Skin epidermis (tissue), 12 donors: Measurements from ENCODE around the gene FIS1.
A peak's percentile ranks its signal among the peaks of the same experiment; 100 is the strongest.
"Not testable (repeated sequence)": the region's sequence is repeated elsewhere in the genome, so short reads cannot be mapped to it uniquely, and the experiment has no call there.

Experiments used
- H3K27ac ChIP-seq, 21 experiments: fragments of 200-600 bp; sonication (generic) in 11 of 21; one replicate each; pipeline ENCODE4 v1.5.0; 2020; ENCODE audit warnings: mild to moderate bottlenecking in 3 of 21, inconsistent platforms in 2 of 21, moderate library complexity in 2 of 21
- H3K4me3 ChIP-seq, 7 experiments: fragments of 200-600 bp; sonication (generic) in 2 of 7; one replicate each; pipeline ENCODE4 v1.5.0; 2020; ENCODE audit warnings: inconsistent platforms in 2 of 7, mild to moderate bottlenecking in 2 of 7, moderate library complexity in 1 of 7

Gene FIS1

DNA sequence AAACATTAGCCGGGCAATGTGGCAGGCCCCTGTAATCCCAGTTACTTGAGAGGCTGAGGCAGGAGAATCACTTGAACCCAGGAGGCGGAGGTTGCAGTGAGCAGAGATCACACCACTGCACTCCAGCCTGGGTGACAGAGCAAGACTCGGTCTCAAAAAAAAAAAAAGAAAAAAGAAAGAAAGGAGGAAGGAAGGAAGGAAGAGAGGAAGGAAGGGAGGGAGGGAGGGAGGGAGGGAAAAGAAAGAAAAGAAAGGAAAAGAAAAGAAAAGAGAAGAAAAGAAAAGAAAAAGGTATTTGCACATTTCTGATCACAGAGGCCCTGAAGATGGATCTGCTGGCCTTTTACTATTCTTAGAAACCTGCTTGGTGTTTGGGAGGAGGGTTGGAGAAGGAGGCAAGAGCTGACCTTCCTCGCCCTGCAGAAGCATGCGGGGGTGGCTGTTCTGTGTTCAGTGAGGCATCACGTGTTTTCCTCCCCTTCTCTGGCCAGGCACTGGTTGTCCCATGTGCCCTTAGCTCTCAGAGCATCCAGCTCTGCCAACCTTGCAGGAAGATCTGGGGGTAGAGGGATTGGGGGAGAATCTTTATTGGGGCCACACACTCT is 19.3 kb upstream of the FIS1 start:
- H3K4me3 ChIP-seq, H3K27ac ChIP-seq: not testable (repeated sequence)

DNA sequence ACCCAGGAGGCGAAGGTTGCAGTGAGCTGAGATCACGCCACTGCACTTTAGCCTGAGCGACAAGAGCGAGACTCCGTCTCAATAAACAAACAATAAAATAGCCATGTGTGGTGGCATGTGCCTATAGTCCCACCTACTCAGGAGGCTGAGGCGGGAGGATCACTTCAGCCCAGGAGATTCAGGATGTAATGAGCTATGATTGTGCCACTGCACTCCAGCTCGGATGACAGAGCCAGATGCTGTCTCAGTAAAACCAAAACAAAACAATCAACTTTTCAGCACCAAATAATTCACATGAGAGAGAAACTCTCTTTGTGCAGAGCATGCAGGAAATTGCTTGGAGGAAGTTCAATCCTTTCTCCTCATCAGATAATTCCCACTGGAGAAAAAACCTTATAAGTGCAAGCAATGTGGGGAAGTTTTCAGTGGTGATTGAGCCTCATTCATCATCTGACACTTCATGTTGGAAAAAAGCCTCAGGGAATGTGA is 13.4 kb upstream of the FIS1 start:
- H3K4me3 ChIP-seq = no peak overlapping the region
- H3K27ac ChIP-seq = no peak overlapping the region

DNA sequence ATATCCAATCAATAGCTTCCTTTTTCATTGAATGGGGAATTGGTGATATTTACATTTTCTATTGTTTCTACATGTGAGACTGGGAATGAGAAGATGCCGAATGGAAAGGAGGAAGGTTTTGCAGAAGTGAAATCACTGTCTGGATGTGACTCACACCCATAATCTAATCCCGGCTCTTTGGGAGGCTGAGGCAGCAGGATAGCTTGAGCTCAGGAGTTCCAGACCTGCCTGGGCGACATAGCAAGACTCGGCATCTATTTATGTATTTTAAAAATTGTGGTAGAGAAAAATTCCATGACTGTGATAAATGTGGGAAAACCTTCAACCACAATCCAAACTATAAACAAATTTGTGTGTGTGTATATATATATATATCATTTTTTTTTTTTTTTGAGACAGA is 10.9 kb upstream of the FIS1 start:
- no peak overlapping the region for H3K4me3 ChIP-seq

DNA sequence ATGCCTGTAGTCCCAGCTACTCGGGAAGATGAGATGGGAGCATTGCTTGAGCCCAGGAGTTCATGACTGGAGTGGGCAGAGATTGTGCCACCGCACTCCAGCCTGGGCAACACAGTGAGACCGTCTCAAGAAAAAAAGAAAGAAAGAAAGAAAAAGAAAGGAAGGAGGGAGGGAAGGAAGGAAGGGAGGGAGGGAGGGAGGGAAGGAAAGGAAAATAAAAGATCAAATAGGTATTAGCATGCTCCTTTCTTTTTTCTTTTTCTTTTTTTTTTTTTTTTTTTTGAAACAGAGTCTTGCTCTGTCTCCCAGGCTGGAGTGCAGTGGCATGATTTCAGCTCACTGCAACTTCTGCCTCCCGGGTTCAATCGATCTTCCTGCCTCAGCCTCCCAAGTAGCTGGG is 8.3 kb upstream of the FIS1 start:
- not testable (repeated sequence) for H3K4me3 ChIP-seq, H3K27ac ChIP-seq

More for the DNA sequence above, 10.9 kb upstream of the FIS1 start:
- H3K27ac ChIP-seq = no peak overlapping the region

DNA sequence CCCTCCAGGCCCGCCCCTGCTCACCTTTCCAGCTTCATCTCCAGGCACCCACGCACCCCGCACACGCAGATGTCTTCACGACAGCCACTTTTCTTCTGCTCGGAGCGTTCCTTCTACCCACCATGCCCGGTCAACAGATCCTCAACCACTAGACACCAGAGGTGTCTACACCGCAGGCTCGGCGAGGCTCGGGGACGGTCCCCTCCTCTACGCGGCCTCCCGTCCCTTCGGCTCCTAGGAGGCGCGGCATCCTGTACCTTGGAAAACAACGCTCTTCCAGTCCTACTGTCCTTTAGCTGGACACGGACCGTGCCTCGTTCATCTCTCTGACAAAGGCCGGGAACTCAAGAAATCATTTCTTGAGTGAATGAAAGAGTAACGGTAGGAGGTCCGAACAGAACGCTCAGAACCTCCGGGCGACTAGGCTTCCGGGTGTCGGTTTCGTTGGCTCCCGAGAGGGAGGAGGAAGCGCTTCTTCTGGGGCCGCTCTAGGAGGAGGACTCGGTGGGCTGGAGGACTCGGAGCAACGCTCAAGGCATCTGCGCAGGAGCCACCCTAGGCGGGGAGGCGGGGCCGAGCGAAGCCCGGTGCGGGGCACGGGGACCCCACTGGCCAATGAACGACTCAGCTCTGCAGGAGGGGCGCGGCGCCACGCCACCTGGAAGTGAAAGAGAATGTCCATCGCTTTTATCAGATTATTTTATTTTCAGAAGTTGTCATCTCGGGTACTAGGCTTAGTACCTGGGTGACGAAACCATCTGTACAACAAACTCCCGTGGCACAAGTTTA is 7.2 kb upstream of the FIS1 start:
- Histone ChIP-seq H3K4me3 (peak overlapping the region; percentile 60 to 98 (median 86)), H3K27ac (peak overlapping the region in 20 of 21 experiments; percentile 23 to 90 (median 80))

DNA sequence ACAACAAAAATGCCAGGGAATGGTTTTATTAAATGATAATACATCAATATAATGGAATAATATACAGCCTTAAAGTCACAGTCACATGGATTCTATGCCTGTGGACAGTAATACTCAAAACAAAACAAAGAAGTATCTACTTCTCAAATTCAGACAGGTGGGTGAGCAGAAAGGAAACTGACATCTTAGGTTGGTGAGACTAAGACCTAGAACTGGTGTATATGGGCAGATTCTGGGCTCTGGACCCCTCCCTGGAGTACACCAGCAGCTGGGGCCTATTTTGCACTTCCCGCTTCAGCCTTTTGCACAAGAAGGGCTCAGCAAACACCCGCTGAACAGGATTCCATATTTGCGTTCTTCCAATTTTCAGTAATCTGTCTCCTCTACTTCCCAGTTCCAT is 5.4 kb upstream of the FIS1 start:
- Histone ChIP-seq H3K4me3 (no peak overlapping the region), H3K27ac (no peak overlapping the region)

DNA sequence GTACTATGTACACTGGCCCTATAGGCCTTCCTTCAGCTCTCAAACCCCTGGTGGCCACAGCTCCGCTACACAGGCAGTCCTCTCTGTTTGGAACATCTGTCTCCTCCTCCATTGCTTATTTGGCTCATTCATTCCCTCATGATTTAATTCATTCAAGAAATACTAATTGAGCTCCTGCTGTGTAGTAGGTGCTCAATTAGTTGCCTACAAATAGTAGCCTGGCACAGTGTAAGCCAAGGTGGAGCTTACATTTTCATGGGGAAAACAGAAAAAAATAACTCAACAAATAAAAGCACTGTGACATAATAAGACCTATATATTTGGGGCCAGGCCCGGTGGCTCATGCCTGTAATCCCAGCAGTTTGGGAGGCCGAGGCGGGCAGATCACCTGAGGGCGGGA is 3.4 kb upstream of the FIS1 start:
- Histone ChIP-seq H3K4me3 (no peak overlapping the region), H3K27ac (no peak overlapping the region)

DNA sequence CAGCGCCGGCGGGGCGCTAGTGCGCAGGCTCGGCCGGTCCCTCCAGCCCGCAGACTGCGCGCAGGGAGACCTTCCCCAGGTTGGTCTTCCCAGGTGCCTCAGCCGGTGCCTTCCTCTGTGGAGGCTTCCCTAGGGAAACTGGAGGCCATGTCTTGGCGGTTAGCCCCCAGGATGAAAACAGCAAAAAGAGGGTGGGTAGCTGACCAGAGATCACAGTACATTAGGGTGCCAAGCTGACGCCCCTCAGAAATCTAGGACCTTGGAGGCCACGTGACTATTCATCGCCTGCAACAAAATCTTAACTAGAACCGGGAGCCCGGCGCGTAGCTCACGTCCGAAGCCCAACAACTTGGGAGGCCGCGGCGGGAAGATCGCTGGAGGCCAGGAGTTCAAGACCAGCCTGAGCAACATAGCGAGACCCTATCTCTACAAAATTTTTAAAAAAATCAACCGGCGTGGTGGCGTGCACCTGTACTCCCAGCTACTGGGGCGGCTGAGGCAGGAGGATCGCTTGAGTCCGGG is 327 bp upstream of the FIS1 start:
- Histone ChIP-seq H3K27ac (peak overlapping the region in 20 of 21 experiments; percentile 81 to 96 (median 92)), H3K4me3 (peak overlapping the region; percentile 65 to 89 (median 78))

DNA sequence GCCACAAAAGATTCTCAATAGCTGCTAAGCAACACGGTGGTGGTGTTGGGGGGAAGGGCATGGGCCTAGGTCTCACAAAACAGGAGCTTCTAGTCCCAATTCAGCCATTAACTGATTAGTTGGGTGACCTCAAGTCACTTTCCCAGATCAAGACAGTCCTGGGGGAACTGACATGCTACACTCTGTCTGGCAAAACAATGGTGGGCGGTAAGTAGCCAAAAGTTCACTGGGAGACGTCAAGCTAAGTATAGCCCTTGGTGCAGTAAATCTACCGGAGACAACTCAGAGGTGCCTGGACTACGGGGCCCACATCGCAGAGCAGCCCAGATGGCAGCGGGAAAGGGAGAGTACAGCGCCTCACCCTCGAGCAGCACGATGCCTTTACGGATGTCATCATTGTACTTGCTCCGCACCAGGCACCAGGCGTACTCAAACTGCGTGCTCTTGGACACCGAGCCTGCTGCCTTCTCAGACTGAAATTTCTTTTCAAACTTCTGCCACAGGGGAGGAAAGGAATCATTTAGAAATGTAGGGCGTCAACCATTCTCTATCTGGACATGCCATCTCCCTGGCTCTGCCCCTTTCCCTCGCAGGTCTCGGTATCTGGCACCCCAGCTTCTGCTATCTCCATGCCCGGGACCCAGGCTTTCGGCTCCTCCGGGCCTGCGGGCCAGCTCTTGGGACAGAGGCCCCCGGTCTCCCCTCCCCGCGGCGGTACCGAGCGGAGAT is 1.1 kb downstream of the FIS1 start:
- H3K27ac ChIP-seq = peak overlapping the region in 20 of 21 experiments; percentile 81 to 96 (median 92)
- H3K4me3 ChIP-seq = peak overlapping the region; percentile 65 to 89 (median 78)

DNA sequence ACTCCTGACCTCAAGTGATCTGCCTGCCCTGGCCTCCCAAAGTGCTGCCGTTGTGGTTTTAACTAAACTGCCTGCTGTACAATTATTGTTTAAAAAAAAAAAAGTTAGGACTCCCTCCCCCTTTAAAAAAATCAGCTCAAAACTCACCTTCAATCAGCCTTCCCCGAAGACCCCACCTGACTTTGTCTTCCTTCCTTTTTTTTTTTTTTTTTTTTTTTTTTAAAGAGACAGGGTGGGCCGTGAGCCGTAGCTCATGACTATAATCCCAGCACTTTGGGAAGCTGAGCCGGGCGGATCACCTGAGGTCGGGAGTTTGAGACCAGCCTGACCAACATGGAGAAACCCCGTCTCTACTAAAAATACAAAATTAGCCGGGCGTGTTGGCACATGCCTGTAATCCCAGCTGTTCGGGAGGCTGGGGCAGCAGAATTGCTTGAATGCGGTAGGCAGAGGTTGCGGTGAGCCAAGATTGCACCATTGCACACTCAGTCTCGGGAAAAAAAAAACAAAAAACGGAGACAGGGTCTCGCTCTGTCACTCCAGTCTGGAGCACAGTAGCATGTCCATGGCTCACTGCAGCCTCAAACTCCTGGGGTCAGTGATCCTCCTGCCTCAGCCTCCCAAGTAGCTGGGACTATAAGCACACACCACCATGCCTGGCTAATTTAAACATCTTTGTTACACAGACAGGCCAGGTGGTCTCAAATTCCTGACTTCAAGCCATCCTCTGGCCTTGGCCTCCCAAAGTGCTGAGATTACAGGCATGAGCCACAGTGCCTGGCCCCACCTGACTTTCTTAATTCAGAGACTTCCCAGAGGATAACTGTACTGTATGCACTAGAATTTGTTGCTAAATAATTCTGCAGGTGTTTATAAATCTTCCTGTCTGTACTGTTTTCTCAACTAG is 3.2 kb downstream of the FIS1 start:
- H3K27ac ChIP-seq = peak overlapping the region in 3 of 21 experiments; percentile 5 to 36 (median 10)

DNA sequence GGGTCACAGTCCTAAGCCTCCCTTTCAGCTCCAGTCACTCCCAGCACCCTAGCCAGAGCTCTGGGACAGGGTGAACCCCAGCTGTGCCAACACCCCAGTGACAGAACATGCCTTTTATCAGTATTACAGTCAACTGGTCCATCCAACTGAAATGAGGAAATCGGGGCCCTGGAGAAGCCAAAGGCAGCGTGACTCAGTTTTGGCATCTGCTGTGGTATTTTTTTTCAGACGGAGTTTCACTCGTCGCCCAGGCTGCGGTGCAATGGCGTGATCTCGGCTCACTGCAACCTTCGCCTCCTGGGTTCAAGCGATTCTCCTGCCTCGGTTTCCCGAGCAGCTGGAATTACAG is 3.9 kb downstream of the FIS1 start:
- Histone ChIP-seq H3K27ac (peak overlapping the region in 6 of 21 experiments; percentile 5 to 36 (median 19)), H3K4me3 (no peak overlapping the region)

More for the DNA sequence above, 3.2 kb downstream of the FIS1 start:
- H3K4me3 ChIP-seq = no peak overlapping the region

DNA sequence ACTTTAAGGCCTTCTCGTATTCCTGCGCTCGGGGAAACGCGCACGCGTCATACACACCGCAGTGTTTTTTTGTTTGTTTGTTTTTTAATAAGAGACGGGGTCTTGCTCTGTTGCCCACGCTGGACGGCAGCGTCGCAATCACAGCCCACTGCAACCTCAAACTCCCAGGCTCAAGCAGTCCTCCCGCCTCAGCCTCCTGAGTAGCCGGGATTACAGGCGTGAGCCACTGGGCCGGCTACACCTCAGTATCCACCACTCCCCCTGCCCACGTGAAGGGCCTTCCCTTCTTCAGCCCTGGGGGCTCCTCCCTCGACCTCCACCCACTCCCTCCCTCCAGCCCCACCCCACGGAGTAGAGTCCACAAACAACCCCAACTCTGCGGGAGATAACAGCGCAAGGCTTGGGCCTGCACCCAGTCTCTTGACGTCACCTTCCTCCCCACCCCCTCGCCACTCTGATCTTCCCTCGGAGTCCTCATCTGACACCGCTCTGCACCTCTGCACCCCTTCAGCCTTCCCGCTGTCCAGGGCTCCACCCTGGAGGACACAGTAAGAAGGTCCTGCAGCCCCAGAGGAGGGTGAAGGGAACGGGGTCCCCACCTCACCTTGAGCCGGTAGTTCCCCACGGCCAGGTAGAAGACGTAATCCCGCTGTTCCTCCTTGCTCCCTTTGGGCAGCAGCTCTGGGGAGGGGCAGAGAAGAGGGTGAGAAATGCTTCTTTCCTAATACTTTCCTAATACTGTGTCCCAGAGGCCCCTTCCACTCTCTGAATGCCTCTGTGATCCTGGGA is 4.5 kb downstream of the FIS1 start:
- Histone ChIP-seq H3K27ac (peak overlapping the region in 9 of 21 experiments; percentile 5 to 71 (median 35)), H3K4me3 (no peak overlapping the region)

DNA sequence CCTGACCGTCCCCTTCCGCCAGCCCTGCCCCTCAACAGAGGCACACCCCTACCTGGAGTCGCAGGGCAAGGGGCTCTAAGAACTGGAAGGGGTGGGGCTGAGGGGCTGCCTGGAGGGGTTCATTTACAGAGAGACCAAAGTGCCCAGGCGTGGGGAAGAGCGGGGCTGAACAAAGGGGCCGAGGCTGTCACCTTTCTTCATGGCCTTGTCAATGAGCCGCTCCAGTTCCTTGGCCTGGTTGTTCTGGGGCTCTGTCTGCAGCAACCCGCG is 5.0 kb downstream of the FIS1 start:
- Histone ChIP-seq H3K27ac (peak overlapping the region in 13 of 21 experiments; percentile 11 to 76 (median 51)), H3K4me3 (no peak overlapping the region)

DNA sequence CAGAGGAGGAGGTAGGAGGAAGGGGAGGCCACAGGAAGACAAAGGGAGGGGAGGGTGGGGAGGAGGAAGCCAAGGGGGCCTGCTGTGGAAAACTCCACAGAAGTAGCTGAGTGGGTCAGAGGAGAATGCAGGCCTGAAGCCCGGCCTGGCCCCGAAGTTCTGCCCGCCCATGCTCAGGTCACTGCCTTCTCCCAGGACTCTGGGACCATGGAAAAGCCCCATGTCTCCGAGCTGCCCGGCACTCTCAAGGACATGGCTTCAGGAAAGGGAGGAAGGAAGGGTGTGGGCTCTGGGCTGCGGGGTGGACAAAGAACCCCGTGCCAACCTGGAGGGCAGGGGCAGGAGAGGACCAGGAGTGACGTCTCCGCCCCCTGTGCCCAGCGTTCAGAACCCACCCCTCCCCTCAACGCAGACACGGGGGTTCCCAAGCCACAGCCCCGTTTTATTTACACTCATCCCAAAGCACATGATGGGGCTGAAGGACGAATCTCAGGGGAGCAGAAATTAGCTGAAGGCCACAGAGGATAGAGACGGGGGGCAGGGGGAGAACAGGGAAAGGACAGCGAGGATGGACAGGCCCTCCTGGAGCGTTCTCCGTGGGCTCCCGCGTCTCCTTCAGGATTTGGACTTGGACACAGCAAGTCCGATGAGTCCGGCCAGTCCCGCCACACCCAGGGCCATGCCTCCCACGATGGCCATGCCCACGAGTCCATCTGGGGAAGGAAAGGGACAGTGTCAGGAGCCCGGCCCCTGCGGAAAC is 5.5 kb downstream of the FIS1 start:
- H3K27ac ChIP-seq = peak overlapping the region in 17 of 21 experiments; percentile 35 to 81 (median 62)
- H3K4me3 ChIP-seq = no peak overlapping the region

DNA sequence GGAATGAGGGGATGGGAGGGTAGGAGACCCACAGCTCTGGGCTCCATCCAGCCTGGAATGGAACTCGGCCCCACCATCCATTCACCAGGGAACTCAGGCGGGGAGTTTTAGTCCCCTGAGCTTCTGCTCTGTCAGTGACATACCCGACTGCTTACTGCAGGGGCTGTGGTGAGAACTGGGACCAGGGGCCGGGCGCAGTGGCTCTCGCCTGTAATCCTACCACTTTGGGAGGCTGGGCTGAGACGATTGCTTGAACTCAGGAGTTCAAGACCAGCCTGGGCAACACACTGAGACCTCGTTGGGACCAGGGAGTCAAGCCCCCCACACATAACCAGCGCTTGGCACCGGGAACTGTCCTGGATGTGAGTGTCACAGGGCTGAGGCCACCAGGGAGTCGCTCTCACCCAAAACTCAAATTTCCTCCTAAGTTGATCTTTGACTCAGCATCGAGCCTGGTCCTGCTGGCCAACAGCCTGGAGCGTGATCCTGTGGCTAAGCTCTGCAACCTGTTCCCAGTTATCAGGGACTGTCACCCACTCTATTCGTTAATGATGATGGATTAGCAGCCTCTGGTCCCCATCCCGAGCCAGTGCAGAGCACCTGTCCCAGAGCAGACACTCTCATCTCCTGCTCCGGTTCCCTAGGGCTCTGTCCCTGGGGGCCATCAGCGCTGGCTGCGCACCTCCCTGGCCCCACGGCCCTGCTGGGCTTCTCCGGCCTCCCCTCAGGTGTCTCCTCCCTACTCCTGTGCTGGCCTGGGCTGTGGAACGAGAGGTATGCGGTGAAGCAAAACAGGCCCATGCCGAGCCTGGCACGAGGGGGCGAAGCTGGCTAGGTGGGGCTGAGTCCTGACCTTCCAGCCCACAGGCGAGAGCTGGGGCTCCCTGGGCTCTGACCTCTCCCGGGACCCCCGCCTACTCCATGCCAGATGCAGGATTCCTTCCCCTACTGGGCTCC is 6.4 kb downstream of the FIS1 start:
- peak overlapping the region in 18 of 21 experiments; percentile 19 to 81 (median 60) for H3K27ac ChIP-seq
- H3K4me3 ChIP-seq = no peak overlapping the region

DNA sequence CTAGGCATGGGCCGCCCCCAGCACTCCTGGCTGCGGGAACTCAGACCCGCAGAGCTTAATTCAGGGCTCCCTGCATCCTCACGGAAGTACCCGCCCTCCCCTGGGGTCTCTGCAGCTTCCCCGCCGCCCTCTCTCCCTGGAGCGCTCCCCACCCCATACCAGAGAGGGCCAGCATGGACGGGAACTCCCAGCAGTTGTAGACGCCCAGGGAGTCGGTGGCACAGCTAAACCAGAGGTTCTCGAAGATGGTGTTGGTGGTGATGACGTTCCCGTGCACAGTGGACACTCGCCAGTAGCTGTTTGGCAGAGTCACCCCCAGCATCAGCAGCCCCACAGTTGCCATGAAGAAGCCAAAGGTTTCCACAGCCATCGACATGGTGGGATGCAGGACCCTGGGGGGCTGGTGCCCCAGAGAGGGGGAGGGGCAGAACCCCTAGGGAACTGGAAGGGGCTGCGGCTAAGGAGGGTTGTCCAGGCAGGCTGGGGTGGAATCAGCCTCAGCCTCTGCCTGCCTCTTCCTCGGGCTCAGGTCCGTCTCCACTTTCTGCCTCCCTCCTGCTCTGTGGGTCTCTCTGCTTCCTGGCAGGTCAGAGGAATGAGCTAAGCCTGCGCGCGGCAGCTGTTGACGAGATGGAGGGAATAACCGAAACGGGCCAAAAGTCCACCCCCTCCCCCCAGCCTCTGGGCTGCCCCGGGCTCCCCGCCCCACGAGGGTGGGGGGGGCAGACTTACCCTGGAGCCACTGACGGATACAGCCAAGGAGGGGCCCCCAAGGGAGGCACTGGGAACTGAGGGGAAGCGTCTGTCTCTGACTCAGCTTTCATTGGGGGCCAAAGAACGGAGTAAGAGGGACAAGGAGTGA is 7.4 kb downstream of the FIS1 start, which contains the start of gene CLDN15:
Gene CLDN15, minus strand, starts transcription at position 597 of the 862 bp plus-strand sequence. Its CDS starts 221 bp downstream, at position 376.
- Histone ChIP-seq H3K27ac (peak within 1 kb of the TSS in 20 of 21 experiments; percentile 8 to 81 (median 58)), H3K4me3 (peak within 1 kb of the TSS in 1 of 7 experiments; percentile 1)
